GM18907 (cell line): ENCODE results near the gene DNAJC8.

Source experiments
- ATAC-seq: cut with Tn5 transposase; IDR thresholded peaks from one replicate; pipeline ENCODE4 v1.9.1; 2021; ENCODE audit warnings: mild to moderate bottlenecking, moderate library complexity; ENCODE audit not compliant: unreplicated experiment

DNAJC8 gene

DNA sequence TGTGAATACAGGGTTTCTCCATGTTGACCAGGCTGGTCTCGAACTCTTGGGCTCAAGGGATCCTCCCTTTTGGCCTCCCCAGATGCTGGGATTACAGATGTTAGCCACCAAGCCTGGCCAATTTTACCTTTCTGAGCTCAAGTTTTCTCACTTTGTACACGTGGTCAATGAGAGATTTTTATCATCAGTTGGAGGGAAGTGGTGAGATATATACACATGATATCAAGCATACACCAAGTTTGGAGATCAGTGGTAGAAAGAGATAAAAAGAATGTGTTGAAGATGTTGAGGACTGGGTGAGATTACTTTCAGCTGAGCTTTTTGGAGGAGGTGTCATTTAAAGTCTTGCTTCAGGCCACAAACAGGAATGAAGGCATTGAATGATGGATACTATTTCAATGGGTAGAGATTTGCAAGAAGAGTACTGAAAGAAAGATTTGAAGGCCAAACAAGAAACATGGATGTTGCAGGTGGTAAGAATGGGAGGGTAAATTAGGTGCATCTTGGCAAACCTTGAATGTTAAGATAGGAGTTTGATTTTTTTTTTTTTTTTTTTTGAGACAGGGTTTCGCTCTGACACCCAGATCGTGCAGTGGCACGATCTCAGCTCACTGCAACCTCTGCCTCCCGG, 23.5 kb upstream of the DNAJC8 start:
- ATAC-seq, result no peak

- ATAC-seq, result no peak
Observed at GRCh38 chr1:28249866-28250295, 17.1 kb upstream of the DNAJC8 start.

DNA sequence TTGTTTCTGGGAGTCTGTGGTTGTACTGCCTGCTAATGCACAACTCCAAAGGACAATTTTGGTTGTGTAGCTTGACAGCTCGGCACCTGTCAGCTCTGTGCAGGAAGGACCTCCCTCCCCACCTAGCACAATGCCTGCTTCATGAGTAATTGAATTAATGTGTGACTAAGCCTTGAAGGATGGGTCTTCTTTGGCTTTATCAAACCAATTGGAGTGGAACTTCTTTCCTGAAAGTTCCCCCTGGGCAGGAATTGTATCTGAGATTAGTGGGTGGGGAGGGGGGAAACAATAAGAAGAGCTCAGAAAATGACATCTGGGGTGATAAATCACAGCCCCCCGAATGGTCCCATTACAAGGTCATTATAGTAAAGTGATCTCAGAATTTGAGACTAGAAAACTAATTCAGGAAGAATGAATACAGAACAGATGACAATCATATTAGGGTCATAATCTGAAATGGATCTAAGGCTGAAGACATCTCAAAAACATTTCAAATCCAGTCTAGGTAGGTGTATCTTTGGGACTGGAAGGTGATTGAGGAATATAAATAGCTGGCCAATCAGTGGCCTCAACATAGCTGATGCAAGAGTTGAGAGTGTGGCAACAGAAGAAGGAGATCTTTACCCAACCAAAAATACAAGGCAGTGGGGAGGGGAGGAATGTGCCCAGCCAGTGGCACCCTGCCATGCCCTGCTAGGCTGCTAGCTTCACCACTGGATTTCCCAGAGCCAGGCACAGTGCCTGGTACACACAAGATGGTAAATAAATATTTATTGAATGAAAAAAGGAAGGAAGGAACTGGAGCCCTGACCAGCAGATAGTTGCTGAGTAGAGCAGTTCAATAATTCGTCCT, 16.4 kb upstream of the DNAJC8 start:
- no peak for ATAC-seq

- peak; percentile 23 for ATAC-seq
Observed at GRCh38 chr1:28248273-28249012, 15.6 kb upstream of the DNAJC8 start.

GRCh38 chr1:28247612-28248272, 14.9 kb upstream of the DNAJC8 start:
- ATAC-seq, result no peak

DNA sequence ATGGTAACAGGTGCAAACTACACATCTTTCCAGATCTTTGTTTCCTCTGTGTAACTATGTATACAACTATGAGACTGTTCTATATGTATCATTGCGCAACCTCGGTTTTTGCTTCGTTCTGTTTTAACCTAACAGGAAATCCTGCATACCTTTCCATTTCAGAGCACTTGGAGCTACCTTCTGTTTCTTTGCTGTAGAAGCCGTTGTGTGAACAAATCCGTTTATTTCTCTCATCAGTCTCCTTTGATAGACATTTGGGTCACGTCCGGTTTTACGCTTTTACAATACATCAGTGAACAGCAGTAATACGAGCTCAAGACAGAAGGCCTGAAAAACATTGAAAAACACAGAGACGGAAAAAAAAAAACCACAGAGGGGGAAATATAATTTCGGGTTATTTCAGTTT, 13.6 kb upstream of the DNAJC8 start:
- ATAC-seq, result no peak

DNA sequence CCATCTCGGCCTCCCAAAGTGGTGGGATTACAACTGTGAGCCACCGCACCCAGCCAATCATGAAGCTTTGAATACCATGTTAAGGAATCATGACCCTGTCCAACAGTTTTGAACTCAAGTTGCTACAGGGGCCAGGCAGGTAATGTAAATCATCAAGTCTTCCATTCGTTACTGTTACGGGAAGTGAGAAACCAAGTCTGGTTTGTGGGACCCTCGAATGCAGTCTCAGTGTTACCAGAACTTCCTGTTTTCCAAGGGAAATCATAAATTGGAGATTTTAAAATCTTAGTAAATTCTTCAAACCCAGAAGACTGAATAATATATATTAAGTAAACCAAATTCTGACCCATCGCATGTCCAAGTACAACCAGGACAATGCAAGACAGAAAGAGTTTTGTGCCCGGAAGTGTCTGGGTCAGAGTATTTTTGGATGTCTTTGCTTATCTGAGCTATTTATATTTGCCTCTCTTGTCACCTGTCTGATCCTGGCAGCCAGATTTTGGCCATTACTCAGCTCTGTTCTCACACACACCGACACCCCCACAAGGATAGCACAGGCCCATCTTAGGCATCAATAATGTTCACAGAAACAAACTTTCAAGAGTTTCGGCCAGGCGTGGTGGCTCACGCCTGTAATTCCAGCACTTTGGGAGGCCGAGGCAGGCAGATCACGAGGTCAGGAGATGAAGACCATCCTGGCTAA, 11.9 kb upstream of the DNAJC8 start:
- ATAC-seq, result no peak

DNA sequence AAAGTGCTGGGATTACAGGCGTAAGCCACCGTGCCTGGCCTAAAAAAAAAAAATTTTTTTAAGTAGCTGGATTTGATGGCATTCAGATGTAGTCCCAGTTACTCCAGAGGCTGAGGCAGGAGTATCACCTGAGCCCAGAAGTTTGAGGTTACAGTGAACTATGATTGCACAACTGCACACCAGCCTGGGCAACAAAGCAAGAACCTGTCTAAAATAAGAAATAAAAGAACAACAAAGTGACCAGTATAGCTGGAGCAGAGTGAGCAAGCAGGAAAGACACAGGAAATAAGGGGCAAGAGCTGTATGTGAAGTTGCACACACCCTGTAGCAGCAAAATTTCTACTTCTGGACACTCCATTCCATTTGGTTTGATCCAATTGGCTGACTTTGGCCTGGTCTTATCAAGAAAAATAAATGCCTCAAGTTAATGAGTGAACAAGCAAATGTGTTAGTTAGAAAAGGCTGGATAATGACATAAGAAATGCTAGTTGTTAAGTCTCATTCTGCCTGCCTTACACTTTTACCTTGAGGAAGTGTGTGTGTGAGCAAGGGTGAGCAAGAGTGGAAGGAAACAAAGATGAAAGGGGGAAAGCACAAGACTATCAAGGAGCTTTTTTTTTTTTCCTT, 11.0 kb upstream of the DNAJC8 start:
- ATAC-seq, result no peak

- ATAC-seq, result no peak
Observed at GRCh38 chr1:28241638-28242241, 8.9 kb upstream of the DNAJC8 start.

GRCh38 chr1:28240024-28240423, 7.2 kb upstream of the DNAJC8 start:
- no peak for ATAC-seq

DNA sequence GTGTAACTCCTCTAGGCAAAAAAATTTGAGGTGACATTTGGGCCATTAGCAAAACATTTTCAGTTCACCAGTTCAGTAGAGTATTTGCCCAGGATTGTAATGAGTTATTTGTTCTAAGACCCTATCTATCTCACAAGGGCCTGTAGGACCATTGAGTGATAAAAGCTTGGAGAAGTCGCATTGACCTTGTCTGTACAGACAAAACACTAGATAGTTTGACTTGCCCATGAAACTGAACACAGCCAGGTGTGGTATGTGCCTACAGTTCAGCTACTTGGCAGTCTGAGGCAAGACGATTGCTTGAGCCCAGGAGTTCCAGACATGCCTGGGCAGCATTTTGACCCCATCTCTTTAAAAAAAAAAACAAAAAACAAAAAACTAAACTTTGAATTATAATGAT, 6.2 kb upstream of the DNAJC8 start:
- ATAC-seq, result no peak

DNA sequence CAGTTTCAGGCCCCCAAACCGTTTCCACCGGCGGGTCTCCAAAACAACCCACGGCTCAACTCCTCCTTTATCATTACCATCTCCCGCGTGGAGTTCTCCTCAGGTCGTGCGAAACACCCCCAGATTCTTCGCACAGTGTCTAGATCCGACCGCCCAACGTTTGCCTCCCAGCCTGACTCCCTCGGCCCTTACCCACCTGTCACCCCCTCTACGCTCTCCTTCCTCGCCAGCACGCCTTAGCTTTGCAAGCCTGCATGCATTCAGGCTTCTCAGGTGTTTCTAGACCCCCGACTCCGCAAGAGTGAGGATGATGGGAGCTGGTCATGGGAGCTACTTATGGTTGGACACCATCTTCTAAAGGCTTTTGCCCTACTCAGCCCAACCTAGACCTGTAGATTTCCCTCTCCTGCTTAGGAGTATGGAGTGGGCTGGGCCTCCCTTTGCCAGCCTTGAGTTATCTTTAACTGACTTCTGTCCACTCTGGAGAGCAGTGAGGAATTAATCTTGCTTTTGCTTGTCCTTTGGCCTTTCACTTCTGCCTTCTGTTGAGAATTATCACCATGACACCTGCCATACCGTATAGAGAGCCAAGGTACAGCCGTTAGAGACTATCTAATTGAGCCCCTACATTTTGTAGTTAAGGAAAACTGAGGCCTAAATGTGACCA, 4.0 kb upstream of the DNAJC8 start:
- no peak for ATAC-seq

- ATAC-seq, result peak; percentile 81
Observed at GRCh38 chr1:28235755-28236655, 3.2 kb upstream of the DNAJC8 start, which contains the start of gene ATP5IF1. Gene ATP5IF1, plus strand, starts transcription at chr1:28236124. Its CDS starts 60 bp downstream, at chr1:28236184.

DNA sequence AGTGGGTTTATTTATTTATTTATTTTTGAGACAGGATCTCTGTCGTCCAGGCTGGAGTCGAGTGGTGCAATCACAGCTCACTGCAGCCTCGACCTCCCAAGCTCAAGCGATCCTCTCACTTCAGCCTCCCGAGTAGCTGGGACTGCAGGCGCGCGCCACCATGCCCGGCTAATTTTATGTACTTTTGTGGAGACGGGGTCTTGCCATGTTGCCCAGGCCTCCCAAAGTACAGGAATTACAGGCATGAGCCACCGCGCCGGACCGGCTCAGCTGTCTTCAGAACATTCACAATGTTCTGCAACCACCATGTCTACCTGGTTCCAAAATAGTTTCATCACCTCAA, 406 bp upstream of the DNAJC8 start:
- no peak for ATAC-seq

DNA sequence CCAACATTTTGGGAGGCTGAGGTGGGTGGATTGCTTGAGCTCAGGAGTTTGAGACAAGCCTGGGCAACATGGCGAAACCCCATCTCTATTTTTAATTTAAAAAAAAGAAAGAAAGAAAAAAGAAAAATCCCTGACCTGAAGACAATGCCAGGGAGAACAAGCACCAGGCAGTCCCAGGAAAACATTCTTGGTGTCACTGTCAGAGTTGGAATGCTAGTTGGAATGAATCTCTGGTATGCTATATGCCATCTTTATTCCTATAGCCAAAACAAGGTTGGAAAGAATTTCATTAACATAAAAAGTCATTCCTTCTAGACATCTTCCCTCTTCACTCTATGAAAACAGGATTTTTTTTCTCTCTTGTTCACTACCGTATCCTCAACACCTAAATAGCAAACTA, 2.8 kb downstream of the DNAJC8 start:
- ATAC-seq, result no peak

DNA sequence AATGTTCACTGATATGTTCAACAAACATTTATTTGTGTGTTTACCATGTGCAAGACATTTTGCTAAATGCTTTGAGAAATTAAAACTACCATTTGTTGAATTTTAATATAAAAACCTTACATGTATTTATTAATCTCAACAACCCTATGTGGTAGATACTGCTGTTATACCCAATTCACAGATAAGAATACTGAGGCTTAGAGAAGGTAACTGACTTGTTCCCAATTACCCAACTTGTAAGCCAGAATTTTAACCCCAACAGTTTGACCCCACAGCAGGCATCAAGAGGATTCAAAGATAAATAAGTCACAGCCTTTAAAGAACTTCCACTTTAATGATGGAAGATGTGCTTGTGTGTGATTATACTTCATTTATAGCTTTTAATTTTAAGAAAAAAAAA, 3.7 kb downstream of the DNAJC8 start:
- ATAC-seq, result no peak

DNA sequence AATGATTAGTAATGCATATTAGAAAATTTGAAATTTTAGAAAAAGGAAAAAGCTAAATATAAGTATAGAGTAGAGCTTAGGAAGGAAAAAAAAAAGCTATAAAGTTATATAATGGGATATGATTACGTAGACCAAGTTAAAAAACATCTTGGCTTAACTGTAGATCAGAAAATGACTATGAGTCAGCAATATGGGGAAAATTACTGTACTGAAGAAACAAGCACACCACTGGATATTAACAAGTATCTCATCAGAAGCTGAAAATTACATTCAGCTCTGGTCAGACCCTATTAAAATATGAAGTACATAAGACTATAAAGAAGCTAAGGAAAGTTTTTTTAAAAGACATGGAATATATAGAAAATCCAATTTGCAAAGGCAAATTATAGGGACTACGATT, 19.5 kb downstream of the DNAJC8 start:
- no peak for ATAC-seq

GRCh38 chr1:28209700-28210099, 23.1 kb downstream of the DNAJC8 start:
- no peak for ATAC-seq
